Neural progenitor cell (in vitro differentiated cells): ENCODE data around the gene FXYD5.

Experiments
- CTCF ChIP-seq: fragments of 200-600 bp; sonication (generic); IDR thresholded peaks from 2 replicates; pipeline ENCODE4 v1.5.1; 2017; ENCODE audit warnings: antibody characterized with exemption, mild to moderate bottlenecking
- EZH2phosphoT487 ChIP-seq: fragments of 200-600 bp; sonication (generic); IDR thresholded peaks from 2 replicates; pipeline ENCODE4 v1.6.1; 2017; ENCODE audit warnings: antibody characterized with exemption

- no peak for TF ChIP-seq EZH2phosphoT487
- TF ChIP-seq CTCF: no peak
Measured at GRCh38 chr19:35159606-35160005, 5.1 kb downstream of the FXYD5 start.
